Suprapubic skin (tissue), 4 donors: ENCODE measurements around the gene MAST4. TPM values are rescaled to one million over a fixed set of nuclear protein-coding genes. Genes with fewer than 3 reads are reported as not detected.

Experiments
- DNase-seq, 2 donors: peaks; one replicate each; pipeline ENCODE4 v3.0.0-alpha.2; 2019; ENCODE audit warnings: low spot score in 2 of 2
- H3K27ac ChIP-seq: fragments of 200-600 bp; sonication (generic); one replicate; pipeline ENCODE4 v1.5.1; 2019
- H3K27me3 ChIP-seq: fragments of 200-600 bp; sonication (generic); one replicate; pipeline ENCODE4 v1.5.1; 2019
- H3K36me3 ChIP-seq: fragments of 200-600 bp; sonication (generic); one replicate; pipeline ENCODE4 v1.5.1; 2019
- H3K4me1 ChIP-seq: fragments of 200-600 bp; sonication (generic); one replicate; pipeline ENCODE4 v1.5.1; 2019
- H3K4me3 ChIP-seq: fragments of 200-600 bp; sonication (generic); one replicate; pipeline ENCODE4 v1.5.1; 2019; ENCODE audit warnings: mild to moderate bottlenecking
- H3K9me3 ChIP-seq: fragments of 200-600 bp; sonication (generic); one replicate; pipeline ENCODE4 v1.5.1; 2019
- CTCF ChIP-seq, 2 donors: fragments of 200-600 bp in 1 of 2; fragments of 450-650 bp in 1 of 2; sonication (generic) in 1 of 2; IDR thresholded peaks; one replicate each; pipeline ENCODE4 v1.5.1; 2016 to 2019; ENCODE audit warnings: antibody characterized with exemption in 2 of 2, mild to moderate bottlenecking in 1 of 2, moderate library complexity in 1 of 2
- EP300 ChIP-seq: sonication (generic); formaldehyde crosslinking; IDR thresholded peaks from one replicate; pipeline ENCODE4 v1.6.1; 2017; ENCODE audit warnings: antibody characterized with exemption
- POLR2A ChIP-seq, 2 donors: fragments of 450-650 bp; IDR thresholded peaks; one replicate each; pipeline ENCODE4 v1.6.1; 2017; ENCODE audit warnings: antibody characterized with exemption in 2 of 2, mild to moderate bottlenecking in 2 of 2, moderate library complexity in 2 of 2
- POLR2AphosphoS5 ChIP-seq, 3 donors: sonication (generic); formaldehyde crosslinking; IDR thresholded peaks; one replicate each; pipeline ENCODE4 v1.6.1; 2017; ENCODE audit warnings: antibody characterized with exemption in 3 of 3
- WGBS: methylation state at CpG from one replicate; pipeline ENCODE4 v1.1.5; 2018; 5-methylcytosine and 5-hydroxymethylcytosine counted together
- total RNA-seq, 4 donors: library from RNA; depleted of rRNA; stranded (reverse); fragments of >200 nt; gene quantifications; one replicate each; pipeline ENCODE4 v1.1.0, GENCODE V29; 2016

Gene MAST4
- total RNA-seq, 4 donors from 2014 or later = 79.2 to 144 (median 98.1) TPM

- DNase-seq = peak; percentile 86
- H3K4me3 ChIP-seq = peak overlapping the region; percentile 20
These were observed 619.6 kb downstream of the MAST4 start for GRCh38 chr5:67215519-67216471.

GRCh38 chr5:67216564-67216963 is 620.4 kb downstream of the MAST4 start:
- Histone ChIP-seq H3K27ac (peak overlapping the region; percentile 60), H3K4me3 (peak overlapping the region; percentile 20)

More at GRCh38 chr5:67215519-67216471, 619.6 kb downstream of the MAST4 start:
- WGBS = 58% methylated on average over 16 of the region's 19 CpGs
- H3K36me3 ChIP-seq = no peaks in the 10 kb centered on the region
- H3K27me3 ChIP-seq = no peaks in the 10 kb centered on the region
- H3K4me1 ChIP-seq = peaks cover 16% of the 10 kb centered on the region
- H3K9me3 ChIP-seq = no peaks in the 10 kb centered on the region
- no peak for TF ChIP-seq EP300
- TF ChIP-seq POLR2A (IDR thresholded peaks at IDR 0.05) = no peak
- no peak for TF ChIP-seq POLR2AphosphoS5 (IDR thresholded peaks at IDR 0.05)
- no peak for TF ChIP-seq CTCF (IDR thresholded peaks at IDR 0.05)
- peak overlapping the region; percentile 60 for H3K27ac ChIP-seq

More at GRCh38 chr5:67216564-67216963, 620.4 kb downstream of the MAST4 start:
- Histone ChIP-seq H3K9me3 (no peaks in the 10 kb centered on the region), H3K36me3 (no peaks in the 10 kb centered on the region), H3K4me1 (peaks cover 16% of the 10 kb centered on the region), H3K27me3 (no peaks in the 10 kb centered on the region)
- no peak for DNase-seq
- TF ChIP-seq POLR2AphosphoS5 (IDR thresholded peaks at IDR 0.05) (no peak), CTCF (IDR thresholded peaks at IDR 0.05) (no peak), EP300 (no peak), POLR2A (IDR thresholded peaks at IDR 0.05) (no peak)
- 94% methylated on average over 1 of the region's 1 CpG for WGBS
